ENCODE data around the gene TTC7B.

The TTC7B gene

DNA sequence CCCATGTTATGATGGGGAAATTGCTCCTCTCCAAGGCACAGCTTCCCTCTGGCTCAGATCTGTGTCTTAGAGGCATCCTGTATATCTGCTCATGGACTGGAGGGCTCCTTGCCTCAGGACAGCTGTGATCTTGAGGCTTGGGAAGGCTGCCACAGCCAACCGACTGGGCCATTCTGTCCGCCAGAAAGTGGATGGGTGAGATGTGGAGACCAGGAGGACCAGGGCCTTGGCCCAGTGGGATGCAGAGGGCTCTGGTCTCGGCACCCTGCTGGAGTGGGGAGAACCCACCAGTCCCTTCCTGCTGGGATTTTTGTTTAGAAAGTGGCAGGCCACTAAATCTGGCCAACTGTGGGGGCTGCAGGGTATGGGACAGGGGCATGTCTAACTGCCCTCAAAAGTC lies 270.8 kb downstream of the TTC7B start:
- TF ChIP-seq CTCF (IDR thresholded peaks at IDR 0.05), result no peak

DNA sequence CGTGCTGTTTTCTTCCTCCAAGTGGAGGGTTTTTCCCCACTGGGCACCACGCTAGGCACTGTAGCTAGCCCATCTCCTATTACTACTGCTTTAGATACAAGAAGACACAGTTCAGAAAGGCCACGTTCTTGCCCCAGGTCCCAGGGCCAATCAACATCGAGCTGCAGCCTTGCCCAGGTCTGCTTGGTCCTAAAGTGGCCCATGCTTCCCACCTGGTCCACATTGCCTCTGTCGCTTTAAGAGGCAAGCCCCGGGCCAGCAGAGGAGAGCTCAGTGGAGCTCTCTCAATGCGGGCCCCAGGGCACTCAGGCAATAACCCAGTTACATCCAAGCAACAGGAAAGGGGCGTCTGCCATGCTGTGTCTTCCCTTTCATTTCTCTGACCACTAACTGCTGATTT lies 271.3 kb downstream of the TTC7B start:
- no peak for TF ChIP-seq CTCF (IDR thresholded peaks at IDR 0.05)

DNA sequence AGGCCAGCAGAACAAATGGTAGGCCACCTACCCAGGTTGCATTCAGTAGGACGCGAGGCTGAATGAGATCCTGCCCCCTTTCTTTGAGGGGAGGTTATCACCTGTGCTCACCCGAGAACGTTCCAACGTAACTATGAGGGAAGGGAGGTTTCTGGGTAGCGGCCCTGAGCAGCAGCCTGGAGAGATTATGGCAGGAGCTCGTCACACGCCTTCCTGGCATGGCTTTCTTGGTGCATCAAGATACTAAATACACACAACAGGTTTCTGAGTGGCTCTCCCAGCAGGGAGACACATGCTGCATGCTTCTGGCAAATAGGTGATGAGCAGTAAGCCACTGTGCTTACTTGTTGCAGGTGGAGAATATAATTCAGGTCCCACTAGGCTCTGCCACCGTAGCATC lies 271.7 kb downstream of the TTC7B start:
- no peak for TF ChIP-seq CTCF (IDR thresholded peaks at IDR 0.05)

GRCh38 chr14:90543876-90544275 lies 272.4 kb downstream of the TTC7B start:
- no peak for TF ChIP-seq CTCF (IDR thresholded peaks at IDR 0.05)

GRCh38 chr14:90541076-90541634 lies 275.1 kb downstream of the TTC7B start:
- no peak for TF ChIP-seq CTCF (IDR thresholded peaks at IDR 0.05)

- no peak for TF ChIP-seq CTCF (IDR thresholded peaks at IDR 0.05)
Measured at GRCh38 chr14:90540437-90540836, 275.8 kb downstream of the TTC7B start.

DNA sequence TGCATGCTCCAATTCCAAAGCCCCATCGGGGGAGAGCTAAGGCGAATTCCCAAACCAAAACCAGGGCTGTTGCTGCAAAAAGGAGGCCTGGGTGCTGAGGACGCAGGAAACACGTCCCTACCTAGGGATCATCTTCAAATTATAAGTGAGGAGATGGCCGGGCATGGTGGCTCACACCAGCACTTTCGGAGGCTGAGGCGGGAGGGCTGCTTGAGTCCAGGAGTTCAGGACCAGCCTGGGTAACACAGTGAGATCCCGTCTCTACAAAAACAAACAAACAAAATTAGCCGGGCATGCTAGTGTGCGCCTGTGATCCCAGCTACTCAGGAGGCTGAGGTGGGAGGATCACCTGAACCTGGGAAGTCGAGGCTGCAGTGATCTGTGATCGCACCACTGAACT lies 276.2 kb downstream of the TTC7B start:
- TF ChIP-seq CTCF (IDR thresholded peaks at IDR 0.05), result no peak

DNA sequence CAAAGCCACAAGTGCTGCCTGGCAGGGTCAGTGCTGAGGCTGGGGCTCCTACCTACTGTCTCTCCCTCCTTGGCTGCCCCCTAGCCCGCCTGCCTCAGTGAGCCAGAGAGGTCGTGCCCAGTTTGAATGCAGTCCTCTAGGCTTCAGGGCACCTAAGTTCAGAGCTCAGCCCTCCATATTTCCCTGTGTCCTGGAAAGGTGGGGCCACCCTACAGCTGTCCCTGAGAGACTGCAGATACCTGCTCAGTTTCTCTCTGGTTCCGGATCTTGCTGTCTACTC lies 276.8 kb downstream of the TTC7B start:
- no peak for TF ChIP-seq CTCF (IDR thresholded peaks at IDR 0.05)

Data from LNCAP (cell line).